Measurements from ENCODE around the gene DLD.
"Not testable (repeated sequence)": the region's sequence is repeated elsewhere in the genome, so short reads cannot be mapped to it uniquely, and the experiment has no call there.

DLD gene

GRCh38 chr7:107874605-107875446 is 16.2 kb upstream of the DLD start:
- no peak for DNase-seq (ENCODE audit: low read depth, low spot score)

GRCh38 chr7:107876916-107877315 is 14.1 kb upstream of the DLD start:
- DNase-seq (ENCODE audit: low read depth, low spot score): no peak

- no peak for DNase-seq (ENCODE audit: low read depth, low spot score)
These were observed 13.1 kb upstream of the DLD start for GRCh38 chr7:107877731-107878382.

- no peak for DNase-seq (ENCODE audit: low read depth, low spot score)
These were observed 12.3 kb upstream of the DLD start for GRCh38 chr7:107878636-107879035.

- DNase-seq (ENCODE audit: low read depth, low spot score): no peak
These were observed 11.5 kb upstream of the DLD start for GRCh38 chr7:107879400-107880035.

- no peak for DNase-seq (ENCODE audit: low read depth, low spot score)
These were observed 8.2 kb upstream of the DLD start for GRCh38 chr7:107882766-107883165.

GRCh38 chr7:107884066-107884818 is 6.7 kb upstream of the DLD start:
- no peak for DNase-seq (ENCODE audit: low read depth, low spot score)

GRCh38 chr7:107887827-107888226 is 3.2 kb upstream of the DLD start:
- not testable (repeated sequence) for DNase-seq (ENCODE audit: low read depth, low spot score)

GRCh38 chr7:107889992-107890391 is 991 bp upstream of the DLD start:
- no peak for DNase-seq (ENCODE audit: low read depth, low spot score)

GRCh38 chr7:107890493-107890961 is 456 bp upstream of the DLD start:
- DNase-seq (ENCODE audit: low read depth, low spot score): no peak

- DNase-seq (ENCODE audit: low read depth, low spot score): no peak
These were observed 818 bp downstream of the DLD start for GRCh38 chr7:107891636-107892366.

- DNase-seq (ENCODE audit: low read depth, low spot score): not testable (repeated sequence)
These were observed 1.4 kb downstream of the DLD start for GRCh38 chr7:107892367-107892741.

GRCh38 chr7:107898997-107899594 is 8.1 kb downstream of the DLD start:
- DNase-seq (ENCODE audit: low read depth, low spot score): no peak

GRCh38 chr7:107900496-107901015 is 9.6 kb downstream of the DLD start:
- no peak for DNase-seq (ENCODE audit: low read depth, low spot score)

- DNase-seq (ENCODE audit: low read depth, low spot score): no peak
These were observed 11.4 kb downstream of the DLD start for GRCh38 chr7:107902381-107902780.

GRCh38 chr7:107907790-107908189 is 16.8 kb downstream of the DLD start:
- no peak for DNase-seq (ENCODE audit: low read depth, low spot score)

GRCh38 chr7:107909445-107909844 is 18.5 kb downstream of the DLD start:
- no peak for DNase-seq (ENCODE audit: low read depth, low spot score)

- no peak for DNase-seq (ENCODE audit: low read depth, low spot score)
These were observed 21.0 kb downstream of the DLD start for GRCh38 chr7:107911981-107912380.

- no peak for DNase-seq (ENCODE audit: low read depth, low spot score)
These were observed 22.9 kb downstream of the DLD start for GRCh38 chr7:107913851-107914250.

- no peak for DNase-seq (ENCODE audit: low read depth, low spot score)
These were observed 23.8 kb downstream of the DLD start for GRCh38 chr7:107914831-107915230.
